ENCODE measurements around the gene TECPR2.

- TF ChIP-seq, protein P1, sequence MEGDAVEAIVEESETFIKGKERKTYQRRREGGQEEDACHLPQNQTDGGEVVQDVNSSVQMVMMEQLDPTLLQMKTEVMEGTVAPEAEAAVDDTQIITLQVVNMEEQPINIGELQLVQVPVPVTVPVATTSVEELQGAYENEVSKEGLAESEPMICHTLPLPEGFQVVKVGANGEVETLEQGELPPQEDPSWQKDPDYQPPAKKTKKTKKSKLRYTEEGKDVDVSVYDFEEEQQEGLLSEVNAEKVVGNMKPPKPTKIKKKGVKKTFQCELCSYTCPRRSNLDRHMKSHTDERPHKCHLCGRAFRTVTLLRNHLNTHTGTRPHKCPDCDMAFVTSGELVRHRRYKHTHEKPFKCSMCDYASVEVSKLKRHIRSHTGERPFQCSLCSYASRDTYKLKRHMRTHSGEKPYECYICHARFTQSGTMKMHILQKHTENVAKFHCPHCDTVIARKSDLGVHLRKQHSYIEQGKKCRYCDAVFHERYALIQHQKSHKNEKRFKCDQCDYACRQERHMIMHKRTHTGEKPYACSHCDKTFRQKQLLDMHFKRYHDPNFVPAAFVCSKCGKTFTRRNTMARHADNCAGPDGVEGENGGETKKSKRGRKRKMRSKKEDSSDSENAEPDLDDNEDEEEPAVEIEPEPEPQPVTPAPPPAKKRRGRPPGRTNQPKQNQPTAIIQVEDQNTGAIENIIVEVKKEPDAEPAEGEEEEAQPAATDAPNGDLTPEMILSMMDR (IDR thresholded peaks at IDR 0.05 in 8 of 11, conservative IDR thresholded peaks at IDR 0.05 in 3 of 11) = no peak
- TF ChIP-seq POLR2A (IDR thresholded peaks at IDR 0.05) = no peak
These were observed 43.2 kb upstream of the TECPR2 start, which contains the start of gene ZNF839 for GRCh38 chr14:102319351-102320032.

All from spleen (tissue), 7 donors.